ENCODE data around the gene PSME2. TPM values are rescaled to one million over a fixed set of nuclear protein-coding genes. Genes with fewer than 3 reads are reported as not detected.

PSME2 gene
- total RNA-seq, 1 donor from 2014 or later: 125 TPM

DNA sequence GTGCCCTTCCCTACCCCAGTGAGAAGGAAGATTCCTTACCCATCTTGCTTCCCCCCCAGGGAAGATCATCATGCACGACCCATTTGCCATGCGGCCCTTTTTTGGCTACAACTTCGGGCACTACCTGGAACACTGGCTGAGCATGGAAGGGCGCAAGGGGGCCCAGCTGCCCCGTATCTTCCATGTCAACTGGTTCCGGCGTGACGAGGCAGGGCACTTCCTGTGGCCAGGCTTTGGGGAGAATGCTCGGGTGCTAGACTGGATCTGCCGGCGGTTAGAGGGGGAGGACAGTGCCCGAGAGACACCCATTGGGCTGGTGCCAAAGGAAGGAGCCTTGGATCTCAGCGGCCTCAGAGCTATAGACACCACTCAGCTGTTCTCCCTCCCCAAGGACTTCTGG, 43.0 kb downstream of the PSME2 start:
- TF ChIP-seq, protein P1, sequence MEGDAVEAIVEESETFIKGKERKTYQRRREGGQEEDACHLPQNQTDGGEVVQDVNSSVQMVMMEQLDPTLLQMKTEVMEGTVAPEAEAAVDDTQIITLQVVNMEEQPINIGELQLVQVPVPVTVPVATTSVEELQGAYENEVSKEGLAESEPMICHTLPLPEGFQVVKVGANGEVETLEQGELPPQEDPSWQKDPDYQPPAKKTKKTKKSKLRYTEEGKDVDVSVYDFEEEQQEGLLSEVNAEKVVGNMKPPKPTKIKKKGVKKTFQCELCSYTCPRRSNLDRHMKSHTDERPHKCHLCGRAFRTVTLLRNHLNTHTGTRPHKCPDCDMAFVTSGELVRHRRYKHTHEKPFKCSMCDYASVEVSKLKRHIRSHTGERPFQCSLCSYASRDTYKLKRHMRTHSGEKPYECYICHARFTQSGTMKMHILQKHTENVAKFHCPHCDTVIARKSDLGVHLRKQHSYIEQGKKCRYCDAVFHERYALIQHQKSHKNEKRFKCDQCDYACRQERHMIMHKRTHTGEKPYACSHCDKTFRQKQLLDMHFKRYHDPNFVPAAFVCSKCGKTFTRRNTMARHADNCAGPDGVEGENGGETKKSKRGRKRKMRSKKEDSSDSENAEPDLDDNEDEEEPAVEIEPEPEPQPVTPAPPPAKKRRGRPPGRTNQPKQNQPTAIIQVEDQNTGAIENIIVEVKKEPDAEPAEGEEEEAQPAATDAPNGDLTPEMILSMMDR (conservative IDR thresholded peaks at IDR 0.05): no peak
- Mint-ChIP-seq H3K36me3 (ENCODE audit: low read depth) (peaks cover 5% of the 10 kb centered on the region), H3K4me1 (peaks cover 4% of the 10 kb centered on the region), H3K27ac (ENCODE audit: unreplicated experiment) (no peak overlapping the region), H3K4me3 (no peak overlapping the region), H3K27me3 (ENCODE audit: low read depth) (no peaks in the 10 kb centered on the region), H3K9me3 (no peaks in the 10 kb centered on the region)
- DNase-seq (ENCODE audit: low read depth, low spot score): no peak

DNA sequence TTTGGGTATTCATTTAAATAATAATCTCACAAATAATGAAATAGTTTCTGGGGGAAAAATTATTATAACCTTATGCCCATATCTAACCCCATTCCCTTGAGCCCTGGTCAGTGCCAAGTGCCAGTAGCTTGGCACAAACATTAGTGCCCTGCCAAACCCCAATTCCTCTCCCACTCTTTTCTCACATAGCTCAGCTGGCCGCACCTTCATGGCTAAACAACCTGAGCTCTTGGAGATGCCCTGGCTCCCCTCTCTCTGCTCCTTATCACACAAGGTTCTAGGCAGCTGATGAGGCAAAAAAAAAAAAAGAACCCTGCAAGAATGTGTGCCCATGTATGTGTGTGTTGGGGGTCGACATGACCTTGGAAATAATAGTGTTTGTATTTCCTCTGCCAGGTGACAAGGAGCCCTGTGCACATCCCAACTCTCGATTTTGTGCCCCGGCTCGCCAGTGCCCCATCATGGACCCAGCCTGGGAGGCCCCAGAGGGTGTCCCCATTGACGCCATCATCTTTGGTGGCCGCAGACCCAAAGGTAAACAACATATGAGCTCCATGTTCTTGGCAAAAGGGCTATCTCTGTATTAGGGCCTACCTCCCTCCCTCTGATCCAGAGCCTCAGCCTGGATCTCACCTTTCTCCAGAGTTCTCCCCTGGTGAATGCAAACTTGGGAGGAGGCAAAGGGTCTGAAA, 43.9 kb downstream of the PSME2 start:
- H3K4me1 Mint-ChIP-seq: peaks cover 4% of the 10 kb centered on the region
- TF ChIP-seq, protein P1 (conservative IDR thresholded peaks at IDR 0.05): no peak
- H3K27ac Mint-ChIP-seq (ENCODE audit: unreplicated experiment): no peak overlapping the region
- DNase-seq (ENCODE audit: low read depth, low spot score): no peak
- H3K4me3 Mint-ChIP-seq: no peak overlapping the region
- peaks cover 5% of the 10 kb centered on the region for H3K36me3 Mint-ChIP-seq (ENCODE audit: low read depth)
- no peaks in the 10 kb centered on the region for H3K9me3 Mint-ChIP-seq
- H3K27me3 Mint-ChIP-seq (ENCODE audit: low read depth): no peaks in the 10 kb centered on the region

DNA sequence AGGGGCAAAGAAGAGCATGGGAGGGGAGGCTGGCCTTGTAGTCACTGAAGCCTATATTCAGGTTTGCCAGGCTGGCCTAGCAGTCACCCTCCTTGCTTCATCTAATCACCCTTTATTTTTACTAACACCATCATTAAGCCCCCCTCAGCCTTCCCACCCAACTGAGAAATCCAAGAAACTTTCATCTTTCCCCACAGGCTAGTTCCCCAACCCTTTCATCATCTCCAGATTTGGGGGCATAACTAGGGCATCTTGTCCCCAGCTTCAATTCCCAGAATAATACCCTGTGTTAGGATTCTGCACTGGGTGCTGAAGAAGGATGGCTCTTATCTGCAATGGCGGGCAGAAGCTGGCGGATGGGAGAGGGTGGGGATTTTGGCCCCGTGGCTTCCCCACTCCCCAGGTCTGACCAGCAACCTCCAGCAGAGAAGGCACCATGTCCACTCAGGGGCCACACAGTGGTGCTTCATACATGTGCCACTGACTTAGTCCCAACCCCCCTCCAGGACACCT, 45.4 kb downstream of the PSME2 start:
- Mint-ChIP-seq H3K4me1 (peaks cover 2% of the 10 kb centered on the region), H3K27me3 (ENCODE audit: low read depth) (no peaks in the 10 kb centered on the region), H3K4me3 (no peak overlapping the region)

DNA sequence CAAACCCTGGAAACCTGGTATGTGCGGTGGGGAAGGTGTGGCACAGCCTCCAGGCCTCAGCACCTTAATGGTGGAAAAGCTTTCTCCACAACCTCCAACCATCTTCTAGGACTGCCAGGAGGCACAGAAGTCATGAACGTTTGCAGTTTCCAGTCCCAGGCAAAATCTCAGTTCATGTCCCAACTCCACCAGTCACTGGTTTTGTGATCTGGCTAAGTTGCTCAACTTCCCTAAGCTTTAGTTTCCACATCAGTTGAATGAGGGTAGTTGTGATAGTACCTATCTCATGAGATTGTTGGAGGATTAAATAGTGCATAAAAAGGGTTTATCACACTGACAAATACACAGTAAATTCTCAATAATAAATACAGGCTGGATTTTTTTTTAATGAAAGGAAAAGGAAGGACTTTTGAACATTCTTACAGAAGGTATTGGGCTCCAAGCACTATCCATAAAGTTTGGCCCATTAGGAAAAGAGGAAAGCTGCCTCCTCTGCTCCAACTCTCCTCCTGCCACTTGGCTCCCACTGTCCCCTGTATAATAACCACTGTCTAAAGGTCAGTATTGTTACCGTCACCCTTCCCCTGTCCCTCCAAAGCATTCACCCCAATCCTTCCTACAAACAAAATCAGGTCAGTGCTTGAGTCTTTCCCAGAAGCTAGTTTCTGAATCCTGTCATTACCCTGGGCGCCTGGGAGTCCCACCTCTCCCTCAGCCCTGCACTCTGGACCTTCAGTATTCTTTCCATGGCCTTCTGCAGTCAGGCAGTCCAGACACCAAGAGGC, 46.0 kb downstream of the PSME2 start:
- Mint-ChIP-seq H3K4me3 (peak overlapping the region; percentile 7), H3K4me1 (peaks cover 5% of the 10 kb centered on the region), H3K27me3 (ENCODE audit: low read depth) (no peaks in the 10 kb centered on the region), H3K36me3 (ENCODE audit: low read depth) (peaks cover 5% of the 10 kb centered on the region), H3K9me3 (no peaks in the 10 kb centered on the region), H3K27ac (ENCODE audit: unreplicated experiment) (no peak overlapping the region)
- TF ChIP-seq, protein P1 (conservative IDR thresholded peaks at IDR 0.05): no peak
- DNase-seq (ENCODE audit: low read depth, low spot score): no peak

More for the DNA sequence above, 45.4 kb downstream of the PSME2 start:
- DNase-seq (ENCODE audit: low read depth, low spot score): no peak
- TF ChIP-seq, protein P1 (conservative IDR thresholded peaks at IDR 0.05): no peak
- H3K27ac Mint-ChIP-seq (ENCODE audit: unreplicated experiment): no peak overlapping the region
- H3K9me3 Mint-ChIP-seq: no peaks in the 10 kb centered on the region
- peaks cover 5% of the 10 kb centered on the region for H3K36me3 Mint-ChIP-seq (ENCODE audit: low read depth)

DNA sequence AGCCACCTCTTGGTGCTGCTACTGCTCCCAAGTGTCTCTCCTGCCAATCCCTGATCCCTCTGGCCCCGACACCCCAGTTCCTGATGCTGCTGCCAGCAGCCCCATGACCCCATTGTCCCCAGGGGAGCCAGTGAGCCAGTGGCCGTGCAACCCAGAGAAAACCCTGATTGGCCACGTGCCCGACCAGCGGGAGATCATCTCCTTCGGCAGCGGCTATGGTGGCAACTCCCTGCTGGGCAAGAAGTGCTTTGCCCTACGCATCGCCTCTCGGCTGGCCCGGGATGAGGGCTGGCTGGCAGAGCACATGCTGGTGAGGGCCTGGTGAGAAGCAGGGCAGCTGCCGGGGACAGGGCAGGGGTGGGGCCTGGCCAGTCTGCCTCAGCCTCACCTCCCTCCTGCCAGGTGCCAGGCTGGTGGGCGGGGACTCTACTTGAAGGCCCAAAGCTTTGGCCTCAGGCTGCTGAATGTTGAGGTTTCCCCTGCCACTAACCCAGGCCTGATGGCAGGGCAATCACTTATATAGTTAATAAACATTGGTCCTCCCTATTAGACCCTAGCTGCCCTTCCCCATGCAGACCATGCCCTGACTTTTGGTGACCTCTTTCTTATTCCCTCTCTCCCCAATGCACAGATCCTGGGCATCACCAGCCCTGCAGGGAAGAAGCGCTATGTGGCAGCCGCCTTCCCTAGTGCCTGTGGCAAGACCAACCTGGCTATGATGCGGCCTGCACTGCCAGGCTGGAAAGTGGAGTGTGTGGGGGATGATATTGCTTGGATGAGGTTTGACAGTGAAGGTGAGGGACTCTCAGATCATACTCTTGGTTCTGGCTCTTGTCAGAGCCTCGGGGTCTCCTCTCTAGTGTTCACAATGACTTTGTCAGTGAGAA, 47.2 kb downstream of the PSME2 start:
- Mint-ChIP-seq H3K9me3 (no peaks in the 10 kb centered on the region), H3K36me3 (ENCODE audit: low read depth) (peaks cover 3% of the 10 kb centered on the region), H3K4me3 (no peak overlapping the region), H3K27me3 (ENCODE audit: low read depth) (no peaks in the 10 kb centered on the region), H3K27ac (ENCODE audit: unreplicated experiment) (no peak overlapping the region), H3K4me1 (peaks cover 15% of the 10 kb centered on the region)
- DNase-seq (ENCODE audit: low read depth, low spot score): no peak
- TF ChIP-seq, protein P1 (conservative IDR thresholded peaks at IDR 0.05): no peak

Data from neural crest cell (in vitro differentiated cells).